ENCODE measurements around the gene RTL1. TPM values are rescaled to one million over a fixed set of nuclear protein-coding genes. Genes with fewer than 3 reads are reported as not detected.

Gene RTL1
- total and polyA plus RNA-seq, 2 of the 8 experiments (the other 6 are each of a cell fraction or from before 2014, with no cell fraction given): not detected

DNA sequence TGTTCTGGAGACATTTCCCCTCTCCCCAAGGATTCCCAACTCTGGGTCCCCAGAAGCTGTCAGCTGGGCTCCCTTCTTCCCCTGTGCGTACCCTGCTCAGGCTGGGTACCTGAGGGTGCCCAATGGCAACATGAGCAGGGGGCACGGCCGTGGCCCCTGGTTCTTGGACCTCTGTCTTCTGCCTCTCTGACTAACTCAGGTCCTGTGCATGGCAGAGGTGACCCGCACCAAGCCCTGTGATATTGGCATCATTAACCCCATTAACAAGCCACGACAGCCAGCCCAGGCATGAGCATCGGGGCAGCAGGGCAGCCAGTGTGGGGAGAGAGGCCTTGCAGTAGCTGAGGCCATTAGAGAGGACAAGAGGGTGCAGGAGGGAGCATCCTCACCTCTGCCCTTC is 28.4 kb downstream of the RTL1 start:
- no peak overlapping the region for H2BK20ac ChIP-seq (ENCODE audit: low read length)
- H3K4ac ChIP-seq (replicated peaks; ENCODE audit: insufficient read length, low read depth, low read length): no peak overlapping the region
- H3K18ac ChIP-seq (ENCODE audit: extremely low read depth, low read length): no peak overlapping the region
- no peak overlapping the region for H2AK5ac ChIP-seq (ENCODE audit: low read depth, low read length)
- no peaks in the 10 kb centered on the region for H3K36me3 ChIP-seq (ENCODE audit: control insufficient read depth in 2 of 4, insufficient read depth in 4 of 4, low read length in 3 of 4)
- H4K20me1 ChIP-seq (replicated peaks in 1 of 2; ENCODE audit: control insufficient read depth in 1 of 2, insufficient read depth in 2 of 2, low read length in 2 of 2): no peaks in the 10 kb centered on the region
- no peak overlapping the region for H4K8ac ChIP-seq (ENCODE audit: extremely low read depth, insufficient read depth, low read length)
- H3K27me3 ChIP-seq (replicated peaks in 1 of 4; ENCODE audit: control insufficient read depth in 3 of 4, extremely low read depth in 1 of 4, insufficient read depth in 3 of 4, low read length in 3 of 4): no peaks in the 10 kb centered on the region
- H2BK12ac ChIP-seq (ENCODE audit: low read depth, low read length): no peak overlapping the region
- DNase-seq (ENCODE audit: low read depth in 1 of 2, low spot score in 2 of 2) (no peak), FAIRE-seq (no peak)
- no peak overlapping the region for H3K27ac ChIP-seq (ENCODE audit: low read depth, low read length)
- no peak overlapping the region for H4K5ac ChIP-seq (ENCODE audit: insufficient read length, low read depth, low read length)
- H2AFZ ChIP-seq (ENCODE audit: low read length): no peak overlapping the region
- no peaks in the 10 kb centered on the region for H3K23me2 ChIP-seq (ENCODE audit: low read depth, low read length)
- H3K9ac ChIP-seq (replicated peaks in 1 of 4; ENCODE audit: extremely low read depth in 1 of 4, low read depth in 3 of 4, low read length in 3 of 4): no peak overlapping the region
- H3K14ac ChIP-seq (ENCODE audit: insufficient read length): no peak overlapping the region
- no peak overlapping the region for H4K91ac ChIP-seq (replicated peaks; ENCODE audit: insufficient read length, low read length)
- H3K56ac ChIP-seq (replicated peaks; ENCODE audit: insufficient read length, low read depth, low read length): no peak overlapping the region
- H3K23ac ChIP-seq (ENCODE audit: insufficient read length): no peak overlapping the region
- H3K4me1 ChIP-seq (replicated peaks in 1 of 4; ENCODE audit: control insufficient read depth in 3 of 4, insufficient read depth in 4 of 4, low read length in 3 of 4): peaks cover 0 to 5% (median 0%) of the 10 kb centered on the region in 4 experiments; a peak in 1 of 7 replicates
- H3K4me3 ChIP-seq (ENCODE audit: extremely low read depth in 1 of 4, insufficient read depth in 2 of 4, low read depth in 3 of 4, low read length in 4 of 4): no peak overlapping the region
- 0 out of 4 replicates have a peak, but pooled peaks cover 0 to 4% of the 10 kb centered on the region in 2 experiments for H3K9me3 ChIP-seq (ENCODE audit: insufficient read depth in 2 of 2, low read depth in 1 of 2, low read length in 1 of 2)
- no peak overlapping the region for H2BK15ac ChIP-seq (ENCODE audit: low read length)
- H3K4me2 ChIP-seq (ENCODE audit: insufficient read depth in 1 of 2, low read depth in 2 of 2, low read length in 2 of 2): no peak overlapping the region
- CTCF ChIA-PET (ENCODE audit: partially characterized antibody): interaction anchor here (0.6 to 1.0 kb wide), 2 partner anchors 26 to 27 kb away, joined by 3 read pairs; no protein-coding TSS in a partner anchor
- H2BK5ac ChIP-seq (ENCODE audit: low read depth, low read length): no peak overlapping the region
- no peaks in the 10 kb centered on the region for H3K79me1 ChIP-seq (ENCODE audit: low read depth, low read length)
- H2BK120ac ChIP-seq (replicated peaks; ENCODE audit: low read depth, low read length): no peak overlapping the region
- POLR2A ChIA-PET (ENCODE audit: partially characterized antibody): no interaction called here
- H3K79me2 ChIP-seq (ENCODE audit: control insufficient read depth in 1 of 2, insufficient read depth in 2 of 2, low read length in 2 of 2): no peaks in the 10 kb centered on the region
- 87% methylated on average over 6 of the region's 6 CpGs; no CpG with 5 or more reads in 1 of the 2 experiments for WGBS, 2 experiments (ENCODE audit: extremely low coverage in 1 of 2, insufficient coverage in 1 of 2, insufficient read length in 1 of 2, insufficient replicate concordance in 2 of 2, low coverage in 1 of 2, low lambda C conversion rate in 2 of 2, missing lambda C conversion rate in 1 of 2)
- TF ChIP-seq SRF (IDR thresholded peaks at IDR 0.05; ENCODE audit: low read depth, low read length) (no peak), SP2 (IDR thresholded peaks at IDR 0.05; ENCODE audit: low read length) (no peak), CREB1 (IDR thresholded peaks at IDR 0.05) (no peak), RBBP5 (IDR thresholded peaks at IDR 0.05; ENCODE audit: borderline replicate concordance, low read depth, low read length) (no peak), ZNF274 (IDR thresholded peaks at IDR 0.05; ENCODE audit: borderline replicate concordance, extremely low read depth, low read length) (no peak), TBP (IDR thresholded peaks at IDR 0.05; ENCODE audit: low read depth, low read length) (no peak), POLR2AphosphoS5 (IDR thresholded peaks at IDR 0.05; ENCODE audit: low read depth, low read length) (no peak), GTF2F1 (IDR thresholded peaks at IDR 0.05; ENCODE audit: borderline replicate concordance, low read depth, low read length) (no peak), BCL11A (IDR thresholded peaks at IDR 0.05; ENCODE audit: low read depth in 2 of 2, low read length in 2 of 2) (no peak), GABPA (IDR thresholded peaks at IDR 0.05; ENCODE audit: borderline replicate concordance, insufficient read depth, low read length) (no peak), SP4 (IDR thresholded peaks at IDR 0.05; ENCODE audit: low read length) (no peak), SIX5 (IDR thresholded peaks at IDR 0.05; ENCODE audit: low read depth, low read length) (no peak), EZH2 (IDR thresholded peaks at IDR 0.05; ENCODE audit: low read depth, low read length, severe bottlenecking) (no peak), TAF1 (IDR thresholded peaks at IDR 0.05; ENCODE audit: low read depth, low read length) (no peak), KDM4A (IDR thresholded peaks at IDR 0.05; ENCODE audit: low read depth, low read length, severe bottlenecking) (no peak)
- TF ChIP-seq, protein P1, sequence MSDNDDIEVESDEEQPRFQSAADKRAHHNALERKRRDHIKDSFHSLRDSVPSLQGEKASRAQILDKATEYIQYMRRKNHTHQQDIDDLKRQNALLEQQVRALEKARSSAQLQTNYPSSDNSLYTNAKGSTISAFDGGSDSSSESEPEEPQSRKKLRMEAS (IDR thresholded peaks at IDR 0.05): no peak

Data from H1 (cell line).